Measurements from ENCODE around the gene PRDM11. TPM values are rescaled to one million over a fixed set of nuclear protein-coding genes. Genes with fewer than 3 reads are reported as not detected.

Gene PRDM11
- total and polyA plus RNA-seq, 2 of the 8 experiments (the other 6 are each of a cell fraction or from before 2014, with no cell fraction given) = 3.6 to 11.7 TPM

DNA sequence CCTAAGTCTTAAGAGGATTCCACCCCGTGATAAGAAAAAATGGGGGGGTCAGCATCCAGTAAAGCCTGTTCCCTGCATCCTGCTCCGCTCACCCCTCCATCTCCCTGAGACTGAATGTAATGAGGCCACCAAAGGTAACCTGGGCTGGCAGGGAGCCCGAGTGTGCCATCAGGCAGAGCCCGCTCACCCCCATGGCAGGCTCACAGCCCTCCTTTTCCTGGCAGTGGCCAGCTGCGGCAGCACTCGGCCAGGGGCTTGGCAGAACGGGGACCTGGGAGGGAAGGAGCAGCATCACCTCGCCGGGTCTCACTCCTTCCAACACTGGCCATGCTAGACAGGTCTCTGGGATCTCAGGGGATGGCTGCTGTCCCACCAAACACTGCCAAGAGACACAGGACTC, 64.4 kb downstream of the PRDM11 start (continued):
- no peak for TF ChIP-seq TEAD4 (IDR thresholded peaks at IDR 0.05; ENCODE audit: low read depth, low read length)
- no peak for TF ChIP-seq FOSL1 (IDR thresholded peaks at IDR 0.05; ENCODE audit: insufficient read depth, low read depth, low read length)
- no peak for TF ChIP-seq SP2 (IDR thresholded peaks at IDR 0.05; ENCODE audit: low read length)

Data from H1 (cell line).